Measurements from ENCODE around the gene RPS6KA1.
"Not testable (repeated sequence)": the region's sequence is repeated elsewhere in the genome, so short reads cannot be mapped to it uniquely, and the experiment has no call there.

Gene RPS6KA1

DNA sequence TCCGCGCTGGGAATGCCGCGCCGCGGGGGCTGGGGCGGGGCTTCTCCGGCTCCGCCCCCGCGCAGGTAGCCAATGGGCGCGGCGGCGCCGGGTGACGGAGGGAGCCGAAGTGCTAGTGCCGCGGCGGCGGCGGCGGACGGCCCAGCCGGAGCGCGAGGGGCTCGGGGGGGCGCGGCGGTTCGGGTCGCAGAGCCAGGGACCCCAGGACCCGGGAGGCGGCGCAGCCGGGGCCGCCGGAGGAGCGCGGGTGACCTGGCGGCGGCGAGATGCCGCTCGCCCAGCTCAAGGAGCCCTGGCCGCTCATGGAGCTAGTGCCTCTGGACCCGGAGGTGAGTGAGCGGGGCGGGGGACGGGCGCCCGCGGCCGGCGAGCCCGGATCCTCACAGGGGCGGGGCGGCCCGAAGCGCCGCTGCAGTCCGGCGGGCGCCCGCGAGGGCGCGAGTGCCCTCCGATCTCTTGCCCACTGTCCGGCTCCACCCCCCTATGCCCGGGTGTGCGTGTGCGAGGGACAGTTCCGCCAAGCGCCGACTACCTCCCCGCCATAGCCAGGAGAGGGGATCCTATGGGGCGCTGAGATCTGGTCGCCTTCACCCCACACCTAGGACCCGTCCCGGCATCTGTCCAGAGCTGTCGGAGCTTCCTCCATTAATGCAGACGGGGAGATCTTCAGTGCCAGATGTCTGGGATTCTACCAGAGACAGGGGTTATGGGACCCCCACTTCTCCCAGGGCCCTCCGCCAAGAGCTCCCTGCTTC lies at the start of gene RPS6KA1:
RPS6KA1 (plus strand) TSS at position 107 of the 755 bp plus-strand sequence; CDS start at position 267, 160 bp downstream.
- CTCF ChIA-PET, result interaction anchor here (0.8 to 4.0 kb wide), 4 partner anchors 9 to 30 kb away, joined by 3 to 25 read pairs (median 6); no protein-coding TSS in a partner anchor
- H3K4me3 Mint-ChIP-seq, result peak within 1 kb of the TSS; percentile 82
- H3K27ac Mint-ChIP-seq, result peak within 1 kb of the TSS; percentile 73
- peaks cover 39% of the 10 kb centered on the region for H3K4me1 Mint-ChIP-seq
- no peaks in the 10 kb centered on the region for H3K9me3 Mint-ChIP-seq
- peaks cover 6% of the 10 kb centered on the region for H3K36me3 Mint-ChIP-seq
- peak; percentile 77 for DNase-seq
- H3K27me3 Mint-ChIP-seq, result peaks cover 28% of the 10 kb centered on the region

DNA sequence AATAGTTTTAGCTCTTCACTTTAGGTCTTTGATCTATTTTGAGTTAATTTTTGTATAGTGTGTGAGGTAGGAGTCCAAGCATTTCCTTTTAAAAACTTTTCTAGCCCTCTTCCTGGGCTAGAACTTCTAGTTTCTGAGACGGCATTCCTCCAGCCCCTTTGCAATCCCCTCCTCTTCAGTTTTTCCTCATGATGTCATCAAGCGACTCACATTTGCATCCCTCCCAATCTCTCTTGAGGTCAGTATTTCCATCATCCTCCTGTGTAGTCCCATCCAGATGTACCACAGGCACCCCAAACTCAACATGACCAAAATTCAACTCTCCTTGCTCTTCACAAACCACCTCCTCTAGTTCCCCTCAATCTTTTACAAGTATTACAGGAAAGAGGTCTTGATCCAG lies 46.6 kb upstream of the RPS6KA1 start:
- Mint-ChIP-seq H3K9me3 (no peaks in the 10 kb centered on the region), H3K36me3 (peaks cover 22% of the 10 kb centered on the region), H3K4me3 (no peak overlapping the region), H3K4me1 (peaks cover 3% of the 10 kb centered on the region), H3K27ac (no peak overlapping the region), H3K27me3 (peaks cover 4% of the 10 kb centered on the region)
- CTCF ChIA-PET, result no interaction called here
- DNase-seq, result no peak

DNA sequence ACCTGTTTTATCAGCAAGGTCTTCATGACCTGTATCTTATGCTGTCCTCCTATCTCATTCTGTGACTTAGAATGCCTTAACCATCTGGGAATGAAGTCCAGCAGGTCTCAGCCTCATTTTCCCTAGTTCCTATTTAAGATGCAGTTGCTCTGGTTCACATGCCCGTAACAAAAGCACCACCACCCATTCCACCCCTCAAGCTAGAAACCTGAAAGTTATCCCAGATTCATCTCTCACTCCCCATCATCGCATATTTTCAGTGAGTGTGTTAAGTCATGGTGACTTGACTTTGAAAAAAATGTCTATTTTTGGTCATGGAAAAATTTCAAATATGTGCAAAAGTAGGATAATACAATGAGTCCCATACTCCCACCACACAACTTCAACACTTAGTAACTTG lies 45.6 kb upstream of the RPS6KA1 start:
- H3K36me3 Mint-ChIP-seq, result peaks cover 17% of the 10 kb centered on the region
- peaks cover 4% of the 10 kb centered on the region for H3K27me3 Mint-ChIP-seq
- H3K27ac Mint-ChIP-seq, result no peak overlapping the region
- no peaks in the 10 kb centered on the region for H3K9me3 Mint-ChIP-seq
- no peak overlapping the region for H3K4me3 Mint-ChIP-seq
- no peaks in the 10 kb centered on the region for H3K4me1 Mint-ChIP-seq
- CTCF ChIA-PET, result no interaction called here
- DNase-seq, result no peak

DNA sequence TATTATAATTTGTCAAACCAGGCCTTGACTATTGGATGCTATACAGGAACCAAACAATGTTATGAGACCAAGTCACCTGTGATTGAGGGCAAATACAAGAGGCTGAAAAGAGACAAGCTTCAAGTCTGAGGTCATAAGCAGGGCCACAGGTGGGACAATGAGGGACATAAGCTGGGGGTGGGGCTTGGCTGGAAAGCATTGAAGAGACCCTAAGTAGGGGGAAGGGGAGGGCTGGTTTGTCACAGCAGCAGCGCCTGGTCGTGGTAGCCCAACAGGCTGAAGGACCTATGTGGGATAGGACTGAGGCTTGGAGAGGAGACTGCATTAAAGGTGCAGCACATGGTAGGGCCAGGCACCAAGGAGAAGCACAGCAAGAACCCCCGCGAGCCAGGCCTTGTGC lies 39.4 kb upstream of the RPS6KA1 start:
- peaks cover 22% of the 10 kb centered on the region for H3K27me3 Mint-ChIP-seq
- CTCF ChIA-PET, result no interaction called here
- no peaks in the 10 kb centered on the region for H3K36me3 Mint-ChIP-seq
- no peaks in the 10 kb centered on the region for H3K9me3 Mint-ChIP-seq
- H3K27ac Mint-ChIP-seq, result no peak overlapping the region
- no peak for DNase-seq
- H3K4me3 Mint-ChIP-seq, result no peak overlapping the region
- H3K4me1 Mint-ChIP-seq, result no peaks in the 10 kb centered on the region

DNA sequence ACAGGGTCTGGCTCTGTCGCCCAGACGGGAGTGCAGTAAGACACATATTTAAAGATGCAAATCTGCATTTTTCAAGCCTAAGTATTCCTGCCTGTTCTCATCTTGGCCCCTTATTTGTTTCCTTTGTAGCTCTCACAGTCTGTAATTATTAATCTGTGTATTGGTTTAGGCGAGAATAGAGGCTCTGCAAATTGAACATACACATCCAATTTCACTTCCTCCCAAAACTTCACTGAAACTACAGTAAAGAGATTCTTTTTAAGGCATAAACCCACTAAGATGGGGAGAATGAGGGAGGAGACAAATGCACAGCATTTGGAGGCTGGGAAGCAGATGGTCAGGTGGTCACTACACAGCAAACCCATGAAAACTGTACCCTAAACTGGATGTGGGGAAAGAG lies 36.3 kb upstream of the RPS6KA1 start:
- CTCF ChIA-PET, result no interaction called here
- no peak overlapping the region for H3K4me3 Mint-ChIP-seq
- no peaks in the 10 kb centered on the region for H3K36me3 Mint-ChIP-seq
- no peak overlapping the region for H3K27ac Mint-ChIP-seq
- peaks cover 17% of the 10 kb centered on the region for H3K27me3 Mint-ChIP-seq
- no peak for DNase-seq
- no peaks in the 10 kb centered on the region for H3K9me3 Mint-ChIP-seq
- peaks cover 10% of the 10 kb centered on the region for H3K4me1 Mint-ChIP-seq

DNA sequence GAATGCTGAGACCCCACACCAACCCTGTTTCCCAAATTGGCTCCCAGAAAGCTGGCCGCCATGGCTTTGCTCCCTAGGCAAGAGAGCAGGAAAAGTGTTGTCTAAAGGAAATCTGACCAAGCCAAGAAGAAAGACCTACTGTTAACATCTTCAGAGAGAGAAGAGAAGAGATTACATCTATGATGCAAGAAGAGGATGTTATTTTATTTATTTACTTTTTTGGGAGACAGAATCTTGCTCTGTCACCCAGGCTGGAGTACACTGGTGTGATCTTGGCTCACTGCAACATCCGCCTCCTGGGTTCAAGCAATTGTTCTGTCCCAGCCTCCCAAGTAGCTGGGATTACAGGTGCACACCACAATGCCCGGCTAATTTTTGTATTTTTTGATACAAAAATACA lies 35.6 kb upstream of the RPS6KA1 start:
- Mint-ChIP-seq H3K27me3 (peaks cover 17% of the 10 kb centered on the region), H3K9me3 (no peaks in the 10 kb centered on the region), H3K4me3 (no peak overlapping the region), H3K36me3 (no peaks in the 10 kb centered on the region), H3K27ac (no peak overlapping the region), H3K4me1 (peaks cover 14% of the 10 kb centered on the region)
- DNase-seq, result no peak
- CTCF ChIA-PET, result no interaction called here

GRCh38 chr1:26496861-26497260 lies 32.7 kb upstream of the RPS6KA1 start:
- CTCF ChIA-PET, result interaction anchor here (0.7 to 1.1 kb wide), 3 partner anchors 168 to 293 kb away, joined by 3 read pairs; no protein-coding TSS in a partner anchor
- H3K9me3 Mint-ChIP-seq, result no peaks in the 10 kb centered on the region
- H3K4me3 Mint-ChIP-seq, result no peak overlapping the region
- DNase-seq, result no peak
- H3K27me3 Mint-ChIP-seq, result peaks cover 10% of the 10 kb centered on the region
- H3K4me1 Mint-ChIP-seq, result peaks cover 29% of the 10 kb centered on the region
- H3K27ac Mint-ChIP-seq, result no peak overlapping the region
- no peaks in the 10 kb centered on the region for H3K36me3 Mint-ChIP-seq

DNA sequence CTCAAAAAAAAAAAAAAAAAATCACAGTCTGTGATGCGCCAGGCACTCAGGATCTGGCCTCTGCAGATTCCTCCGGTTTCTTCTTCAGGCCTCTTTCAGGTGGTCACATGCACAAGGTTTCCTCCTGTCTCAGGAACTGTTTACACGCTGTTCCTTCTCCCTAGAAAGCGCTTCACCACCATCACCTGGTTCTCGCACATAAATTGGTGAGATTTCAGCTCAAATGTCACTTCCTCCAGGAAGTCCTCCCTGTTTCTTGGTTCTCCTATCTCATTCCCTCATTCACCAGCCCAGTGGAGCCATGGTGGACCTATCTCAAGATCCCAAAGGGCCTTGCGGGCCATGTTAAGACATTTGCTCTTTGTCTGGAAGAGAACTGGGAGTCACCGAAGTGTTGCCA lies 30.7 kb upstream of the RPS6KA1 start:
- Mint-ChIP-seq H3K27ac (peak overlapping the region; percentile 9), H3K36me3 (no peaks in the 10 kb centered on the region), H3K4me3 (peak overlapping the region; percentile 31), H3K27me3 (peaks cover under 1% of the 10 kb centered on the region), H3K4me1 (peaks cover 37% of the 10 kb centered on the region), H3K9me3 (no peaks in the 10 kb centered on the region)
- DNase-seq, result no peak
- CTCF ChIA-PET, result interaction anchor here (1.6 to 5.5 kb wide), 2 partner anchors 40 to 82 kb away, joined by 3 to 51 read pairs; no protein-coding TSS in a partner anchor

DNA sequence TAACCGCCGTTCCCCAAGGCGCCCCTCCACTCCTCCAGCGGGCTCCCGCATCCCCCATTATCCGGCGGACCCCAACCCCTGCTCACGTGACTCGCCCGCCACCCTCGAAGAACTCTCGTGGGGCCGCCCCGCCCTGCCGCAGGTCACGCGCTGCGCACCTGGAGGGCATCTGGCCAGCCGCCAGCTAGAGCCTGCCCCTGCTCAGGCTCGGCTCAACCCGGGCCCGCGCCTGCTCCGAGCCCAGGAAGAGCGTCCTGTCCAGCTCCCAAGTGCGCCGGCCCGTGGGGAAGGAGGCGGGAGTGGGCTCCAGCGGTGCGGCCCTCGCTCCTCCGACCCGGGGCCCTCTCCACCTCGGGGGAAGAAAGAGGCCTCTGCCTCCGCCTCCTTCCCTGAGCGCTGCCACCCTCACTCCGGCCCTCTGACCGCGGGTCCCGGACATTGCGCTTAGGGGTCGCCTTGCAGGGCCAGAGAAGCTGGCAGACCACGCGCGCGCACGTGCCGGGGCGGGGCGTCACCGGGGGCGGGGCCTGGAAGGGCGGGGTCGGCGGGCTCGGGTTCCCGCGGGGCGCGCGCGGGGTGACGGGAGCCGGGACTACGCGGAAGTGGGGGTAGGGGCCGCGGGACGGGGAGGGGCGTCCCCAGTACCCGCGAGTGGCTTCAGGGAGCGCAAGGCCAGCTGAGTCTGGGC lies 28.9 kb upstream of the RPS6KA1 start:
- H3K27me3 Mint-ChIP-seq, result no peaks in the 10 kb centered on the region
- H3K4me1 Mint-ChIP-seq, result peaks cover 37% of the 10 kb centered on the region
- H3K4me3 Mint-ChIP-seq, result peak overlapping the region; percentile 83
- CTCF ChIA-PET, result interaction anchor here (0.9 to 5.5 kb wide), 26 partner anchors 10 to 400 kb away, joined by 3 to 51 read pairs (median 4); partner anchors contain the start of genes GPATCH3 and RPS6KA1
- peak overlapping the region; percentile 95 for H3K27ac Mint-ChIP-seq
- no peaks in the 10 kb centered on the region for H3K36me3 Mint-ChIP-seq
- no peaks in the 10 kb centered on the region for H3K9me3 Mint-ChIP-seq
- peak; percentile 91 for DNase-seq

- not testable (repeated sequence) for H3K27ac Mint-ChIP-seq, DNase-seq, H3K36me3 Mint-ChIP-seq, H3K9me3 Mint-ChIP-seq, H3K27me3 Mint-ChIP-seq, H3K4me1 Mint-ChIP-seq, H3K4me3 Mint-ChIP-seq
- CTCF ChIA-PET, result interaction anchor here (1.2 kb wide), 1 partner anchor 10 kb away, joined by 4 read pairs; no protein-coding TSS in a partner anchor
These were observed 18.9 kb upstream of the RPS6KA1 start for GRCh38 chr1:26510711-26511110.

GRCh38 chr1:26515836-26516235 lies 13.7 kb upstream of the RPS6KA1 start:
- H3K9me3 Mint-ChIP-seq, CTCF ChIA-PET, H3K4me1 Mint-ChIP-seq, DNase-seq, H3K36me3 Mint-ChIP-seq, H3K27ac Mint-ChIP-seq, H3K4me3 Mint-ChIP-seq: not testable (repeated sequence)
- peaks cover 43% of the 10 kb centered on the region for H3K27me3 Mint-ChIP-seq

DNA sequence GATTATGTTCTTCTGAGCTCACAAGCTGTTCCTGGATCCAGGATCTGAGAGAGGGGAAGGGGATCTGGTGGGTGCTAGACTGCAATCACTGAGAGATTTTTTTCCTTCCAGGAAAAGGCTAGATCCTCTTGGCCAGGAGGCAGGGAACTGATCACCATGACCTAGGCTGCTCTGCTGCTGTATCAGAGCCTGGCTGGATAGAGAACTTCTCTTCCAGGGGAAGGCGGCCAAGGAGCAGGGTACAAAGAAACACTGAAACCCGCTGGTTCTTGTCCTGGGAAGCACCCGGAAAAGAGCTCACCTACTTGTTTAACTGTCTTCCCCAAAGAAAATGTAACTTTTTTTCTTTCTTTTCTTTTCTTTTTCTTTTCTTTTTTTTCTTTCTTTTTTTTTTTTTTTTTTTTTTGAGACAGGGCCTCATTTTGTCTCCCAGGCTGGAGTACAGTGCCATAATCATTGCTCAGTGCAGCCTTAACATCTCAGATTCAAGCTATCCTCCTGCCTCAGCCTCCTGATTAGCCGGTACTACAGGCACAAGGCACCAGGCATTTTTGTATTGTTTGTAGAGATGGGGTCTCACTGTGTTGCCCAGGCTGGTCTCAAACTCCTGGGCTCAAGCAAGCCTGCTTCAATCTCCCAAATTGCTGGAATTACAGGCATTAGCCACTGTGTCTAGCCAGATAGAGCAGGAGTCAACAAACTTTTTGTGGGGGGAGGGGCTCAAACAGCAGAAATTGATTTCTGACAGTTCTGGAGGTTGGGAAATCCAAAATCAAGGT lies 12.4 kb upstream of the RPS6KA1 start:
- CTCF ChIA-PET, result interaction anchor here (1.4 kb wide), 1 partner anchor 25 kb away, joined by 4 read pairs; no protein-coding TSS in a partner anchor
- Mint-ChIP-seq H3K27ac (no peak overlapping the region), H3K9me3 (no peaks in the 10 kb centered on the region), H3K4me1 (no peaks in the 10 kb centered on the region), H3K4me3 (no peak overlapping the region), H3K27me3 (peaks cover 52% of the 10 kb centered on the region), H3K36me3 (no peaks in the 10 kb centered on the region)
- DNase-seq, result no peak

DNA sequence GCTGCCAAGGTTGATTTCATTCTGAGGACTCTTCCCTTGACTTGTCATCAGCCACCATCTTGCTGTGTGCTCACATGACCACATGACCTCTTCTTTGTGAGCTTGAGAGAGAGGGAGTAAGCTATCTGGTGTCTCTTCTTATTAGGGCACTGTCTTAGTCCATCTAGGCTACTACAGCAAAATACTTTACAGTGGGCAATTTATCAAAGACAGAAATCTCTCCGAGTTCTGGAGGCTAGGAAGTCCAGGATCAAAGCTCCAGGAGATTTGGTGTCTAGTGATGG lies 11.9 kb upstream of the RPS6KA1 start:
- Mint-ChIP-seq H3K27me3 (peaks cover 58% of the 10 kb centered on the region), H3K36me3 (no peaks in the 10 kb centered on the region), H3K4me1 (no peaks in the 10 kb centered on the region), H3K9me3 (no peaks in the 10 kb centered on the region), H3K4me3 (no peak overlapping the region), H3K27ac (no peak overlapping the region)
- CTCF ChIA-PET, result interaction anchor here (1.4 kb wide), 1 partner anchor 25 kb away, joined by 4 read pairs; no protein-coding TSS in a partner anchor
- no peak for DNase-seq

DNA sequence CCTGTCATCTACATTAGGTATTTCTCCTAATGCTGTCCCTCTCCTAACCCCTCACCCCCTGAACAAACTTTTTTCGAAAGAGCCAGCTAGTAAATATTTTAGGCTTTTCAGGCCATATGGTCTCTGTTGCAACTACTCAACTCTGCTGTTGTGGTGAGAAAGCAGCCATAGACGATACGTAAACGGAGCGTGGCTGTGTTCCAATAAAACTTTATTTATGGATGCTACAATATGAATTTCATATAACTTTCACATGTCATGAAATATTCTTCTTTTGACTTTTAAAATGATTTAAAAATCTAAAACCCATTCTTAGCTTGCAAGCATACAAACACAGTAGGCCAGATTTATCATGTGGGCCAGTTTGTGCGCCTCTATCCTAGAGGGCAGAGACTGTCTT lies 11.2 kb upstream of the RPS6KA1 start:
- no peaks in the 10 kb centered on the region for H3K9me3 Mint-ChIP-seq
- H3K27ac Mint-ChIP-seq, result no peak overlapping the region
- H3K4me3 Mint-ChIP-seq, result no peak overlapping the region
- DNase-seq, result no peak
- H3K27me3 Mint-ChIP-seq, result peaks cover 64% of the 10 kb centered on the region
- H3K4me1 Mint-ChIP-seq, result no peaks in the 10 kb centered on the region
- CTCF ChIA-PET, result no interaction called here
- no peaks in the 10 kb centered on the region for H3K36me3 Mint-ChIP-seq

All from activated naive CD4-positive, alpha-beta T cell treated with anti-CD3 and anti-CD28 coated beads, Interleukin-2, amount 10 ng/mL, durations not matched to agents 7 days and 5 days (primary cell).